ENCODE results near the gene STX18.

GRCh38 chr4:4426511-4427120, 115.2 kb downstream of the STX18 start:
- TF ChIP-seq CTCF (IDR thresholded peaks at IDR 0.05) (no peak), POLR2A (IDR thresholded peaks at IDR 0.05) (no peak)

All from thyroid gland (tissue), 4 donors.